Measurements from ENCODE around the gene MED19.
"Not testable (repeated sequence)": the region's sequence is repeated elsewhere in the genome, so short reads cannot be mapped to it uniquely, and the experiment has no call there.

The MED19 gene, protein sequence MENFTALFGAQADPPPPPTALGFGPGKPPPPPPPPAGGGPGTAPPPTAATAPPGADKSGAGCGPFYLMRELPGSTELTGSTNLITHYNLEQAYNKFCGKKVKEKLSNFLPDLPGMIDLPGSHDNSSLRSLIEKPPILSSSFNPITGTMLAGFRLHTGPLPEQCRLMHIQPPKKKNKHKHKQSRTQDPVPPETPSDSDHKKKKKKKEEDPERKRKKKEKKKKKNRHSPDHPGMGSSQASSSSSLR

DNA sequence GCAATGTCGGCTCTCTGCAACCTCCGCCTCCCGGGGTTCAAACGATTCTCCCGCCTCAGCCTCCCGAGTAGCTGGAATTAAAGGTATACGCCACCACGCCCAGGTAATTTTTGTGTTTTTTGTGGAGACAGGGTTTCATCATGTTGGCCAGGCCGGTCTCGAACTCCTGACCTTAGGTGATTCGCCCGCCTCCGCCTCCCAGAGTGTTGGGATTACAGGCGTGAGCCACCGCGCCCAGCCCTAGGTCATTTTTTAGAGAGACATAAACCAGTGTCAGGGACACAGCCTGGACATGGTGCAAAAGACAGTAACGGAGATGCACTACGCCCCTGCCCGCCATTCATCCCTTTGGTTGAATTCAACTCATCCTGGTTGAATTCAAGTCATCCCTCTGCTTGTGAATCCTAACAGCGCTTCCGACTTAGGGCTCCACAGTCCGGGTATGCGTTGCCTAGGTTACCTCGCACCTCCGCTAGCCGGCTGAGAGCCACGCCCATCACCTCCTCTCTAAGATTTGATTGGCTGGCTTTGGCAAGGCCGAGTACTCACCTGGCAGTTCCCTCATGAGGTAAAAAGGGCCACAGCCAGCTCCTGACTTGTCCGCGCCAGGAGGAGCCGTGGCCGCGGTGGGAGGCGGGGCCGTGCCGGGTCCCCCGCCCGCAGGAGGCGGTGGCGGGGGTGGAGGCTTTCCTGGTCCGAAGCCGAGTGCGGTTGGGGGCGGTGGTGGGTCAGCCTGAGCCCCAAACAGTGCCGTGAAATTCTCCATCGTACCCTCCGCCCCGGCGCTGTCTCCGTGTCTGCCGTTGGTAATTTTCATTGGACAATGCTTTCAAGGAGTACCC lies at the start of gene MED19:
TSS of gene MED19 (minus strand) at position 802 of the 842 bp plus-strand sequence. CDS start at position 766, 36 bp downstream.
- DNase-seq, result peak; percentile 97

DNA sequence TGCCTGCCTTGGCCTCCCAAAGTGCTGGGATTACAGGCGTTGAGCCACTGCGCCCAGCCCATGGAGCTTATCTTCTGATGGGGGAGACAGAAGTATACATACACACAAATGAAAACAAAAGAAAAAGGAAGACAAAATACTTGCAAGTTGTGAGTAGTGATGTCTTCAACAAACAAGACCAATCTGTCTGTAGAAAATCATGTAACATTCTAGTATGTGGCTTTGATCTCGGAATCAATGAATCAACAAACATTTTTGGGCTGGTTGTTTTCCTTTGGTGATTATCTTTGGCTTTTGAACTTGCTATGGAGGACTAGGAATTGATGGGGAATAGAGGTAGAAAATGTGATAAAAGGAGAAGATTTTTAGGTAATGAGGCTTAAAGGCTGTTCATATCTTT lies 46.2 kb upstream of the MED19 start:
- DNase-seq, result no peak

DNA sequence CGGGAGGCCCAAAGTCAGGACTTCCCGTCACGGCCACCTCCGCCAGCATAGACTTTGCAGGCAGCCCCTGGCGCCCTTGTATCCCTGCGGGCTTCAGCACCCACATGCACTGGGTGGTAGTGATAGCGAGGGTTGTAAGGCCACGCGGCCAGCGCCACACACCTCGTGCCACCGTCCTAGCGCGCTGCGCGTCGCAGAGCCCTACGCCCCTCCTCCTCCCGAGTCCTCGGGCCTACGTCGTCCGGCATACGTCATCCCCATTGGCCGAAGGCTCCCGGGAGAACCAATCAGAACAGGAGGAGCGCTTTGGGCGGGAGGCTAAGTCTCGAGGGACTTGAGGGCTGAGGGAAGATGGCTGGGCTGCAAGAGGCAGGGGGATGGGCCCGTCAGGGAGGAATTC lies 40.9 kb upstream of the MED19 start:
- no peak for DNase-seq

DNA sequence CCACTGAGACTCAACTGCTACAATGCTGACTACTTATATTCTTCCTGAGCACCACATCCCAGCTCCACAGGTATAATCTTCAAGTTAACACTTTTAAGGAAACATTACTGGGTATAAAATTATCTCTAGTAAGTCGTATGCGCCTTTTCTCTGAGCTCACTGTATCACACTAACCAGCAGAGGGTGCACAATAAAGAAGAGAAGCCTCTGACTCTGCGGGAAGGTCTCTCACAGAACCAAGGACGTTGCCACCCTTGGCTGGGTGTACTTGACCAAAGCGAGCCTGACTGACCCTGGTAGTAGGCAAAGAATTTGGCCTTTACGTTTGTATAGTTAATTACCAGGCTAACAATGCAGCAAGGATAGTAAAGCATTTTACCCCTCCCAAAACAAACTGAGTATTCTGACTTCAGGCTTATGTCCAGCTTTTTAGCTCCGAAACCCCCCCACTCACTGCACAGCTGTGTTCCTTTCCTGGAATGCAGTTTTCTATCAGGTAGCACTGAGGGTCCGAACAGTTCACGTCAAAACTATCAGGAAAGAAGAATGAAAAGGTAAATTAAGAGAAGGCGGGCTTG lies 39.8 kb upstream of the MED19 start, which contains the start of gene BTBD18:
TSS of gene BTBD18 (minus strand) at position 144 of the 578 bp plus-strand sequence. CDS start 631 bp downstream, outside the sequence.
- DNase-seq, result peak; percentile 23

DNA sequence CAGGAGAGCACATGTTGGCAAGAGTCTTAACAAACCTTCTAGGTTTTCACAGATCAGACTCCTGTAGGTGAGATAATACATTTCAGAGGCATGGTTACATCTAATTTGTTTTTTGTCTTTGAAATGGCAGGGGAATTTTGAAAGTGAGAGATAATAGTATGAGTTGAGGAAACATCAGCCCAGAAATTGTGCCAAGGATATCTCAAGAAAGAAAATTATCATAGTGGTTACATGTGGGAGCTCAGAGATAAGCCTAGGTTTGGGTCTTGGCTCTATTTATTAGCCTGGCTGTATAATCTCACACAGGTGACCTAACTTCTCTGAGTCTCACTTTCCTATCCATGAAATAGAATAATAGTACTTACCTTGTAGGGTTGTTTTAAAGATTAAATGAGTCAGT lies 39.2 kb upstream of the MED19 start:
- DNase-seq, result no peak

DNA sequence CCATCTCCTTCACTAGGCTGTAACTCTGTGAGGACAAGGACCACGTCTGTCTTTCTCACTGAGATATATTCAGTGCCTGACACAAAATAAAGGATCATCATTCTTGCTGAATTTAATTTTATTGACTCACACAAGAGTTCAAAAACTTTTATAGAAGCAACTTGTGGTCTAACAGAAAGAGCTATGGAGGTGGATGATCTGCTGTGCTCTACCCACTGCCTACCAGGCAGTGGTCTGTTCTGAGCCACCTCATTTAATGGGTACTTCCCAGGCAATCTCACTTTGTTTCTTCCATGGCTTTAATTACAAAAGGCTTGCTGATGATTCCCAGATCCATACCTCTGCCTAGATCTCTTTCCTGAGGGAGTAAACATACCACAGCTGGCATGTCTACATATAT lies 34.9 kb upstream of the MED19 start:
- no peak for DNase-seq

DNA sequence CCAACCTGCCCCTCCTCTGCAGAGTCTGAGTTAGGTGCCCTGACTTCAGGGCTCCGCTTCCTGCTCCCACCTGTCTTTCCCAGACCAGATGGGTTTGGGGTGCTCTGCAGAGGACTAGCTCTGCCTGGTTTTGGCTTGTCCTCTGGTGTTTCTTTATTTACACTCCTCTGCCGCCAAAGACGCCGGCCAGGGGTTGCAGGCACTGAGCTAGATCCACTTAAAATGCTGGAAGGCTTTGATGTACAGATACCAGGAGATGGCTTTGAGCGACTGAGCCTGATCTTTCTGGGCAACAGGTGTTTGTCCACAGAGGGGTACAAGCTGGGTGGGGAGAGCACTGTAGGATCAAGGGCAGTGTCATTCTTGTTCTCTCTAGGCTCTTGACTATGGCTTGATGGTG lies 33.2 kb upstream of the MED19 start:
- no peak for DNase-seq

DNA sequence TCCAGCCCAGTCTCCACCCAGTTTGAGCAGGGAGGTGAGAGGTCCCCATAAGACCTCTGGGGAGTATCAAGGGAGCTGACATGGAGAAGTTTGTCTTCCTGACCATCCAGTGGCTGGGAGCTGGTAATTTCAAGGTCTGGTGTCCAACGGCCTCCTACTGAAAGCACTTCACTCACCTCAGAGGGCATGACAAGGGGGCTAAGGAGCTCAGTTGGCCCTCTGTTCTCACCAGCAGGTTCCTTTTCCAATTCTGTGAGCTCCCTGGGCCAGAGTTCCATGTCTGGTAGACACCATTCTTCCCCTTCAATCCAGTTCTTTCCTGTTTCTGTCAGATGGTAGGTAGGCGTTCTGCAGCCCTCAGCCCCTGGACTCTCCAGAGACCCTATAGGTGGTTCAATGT lies 32.3 kb upstream of the MED19 start:
- DNase-seq, result no peak

DNA sequence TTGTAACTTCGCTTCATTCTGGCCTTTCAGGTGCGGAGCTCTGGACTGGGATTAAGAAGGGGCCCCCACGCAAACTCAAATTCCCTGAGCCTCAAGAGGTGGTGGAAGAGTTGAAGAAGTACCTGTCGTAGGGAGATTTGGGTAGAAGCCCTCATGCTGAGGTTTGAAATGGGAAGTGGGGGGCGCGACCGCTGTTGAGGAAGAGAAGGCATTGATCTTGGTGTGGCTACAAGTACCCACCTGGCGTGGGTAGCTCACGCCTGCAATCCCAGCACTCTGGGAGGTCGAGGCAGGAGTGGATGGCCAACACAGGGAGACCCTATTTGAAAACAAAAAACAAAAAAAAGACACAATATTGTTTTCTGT lies 30.1 kb upstream of the MED19 start:
- no peak for DNase-seq

DNA sequence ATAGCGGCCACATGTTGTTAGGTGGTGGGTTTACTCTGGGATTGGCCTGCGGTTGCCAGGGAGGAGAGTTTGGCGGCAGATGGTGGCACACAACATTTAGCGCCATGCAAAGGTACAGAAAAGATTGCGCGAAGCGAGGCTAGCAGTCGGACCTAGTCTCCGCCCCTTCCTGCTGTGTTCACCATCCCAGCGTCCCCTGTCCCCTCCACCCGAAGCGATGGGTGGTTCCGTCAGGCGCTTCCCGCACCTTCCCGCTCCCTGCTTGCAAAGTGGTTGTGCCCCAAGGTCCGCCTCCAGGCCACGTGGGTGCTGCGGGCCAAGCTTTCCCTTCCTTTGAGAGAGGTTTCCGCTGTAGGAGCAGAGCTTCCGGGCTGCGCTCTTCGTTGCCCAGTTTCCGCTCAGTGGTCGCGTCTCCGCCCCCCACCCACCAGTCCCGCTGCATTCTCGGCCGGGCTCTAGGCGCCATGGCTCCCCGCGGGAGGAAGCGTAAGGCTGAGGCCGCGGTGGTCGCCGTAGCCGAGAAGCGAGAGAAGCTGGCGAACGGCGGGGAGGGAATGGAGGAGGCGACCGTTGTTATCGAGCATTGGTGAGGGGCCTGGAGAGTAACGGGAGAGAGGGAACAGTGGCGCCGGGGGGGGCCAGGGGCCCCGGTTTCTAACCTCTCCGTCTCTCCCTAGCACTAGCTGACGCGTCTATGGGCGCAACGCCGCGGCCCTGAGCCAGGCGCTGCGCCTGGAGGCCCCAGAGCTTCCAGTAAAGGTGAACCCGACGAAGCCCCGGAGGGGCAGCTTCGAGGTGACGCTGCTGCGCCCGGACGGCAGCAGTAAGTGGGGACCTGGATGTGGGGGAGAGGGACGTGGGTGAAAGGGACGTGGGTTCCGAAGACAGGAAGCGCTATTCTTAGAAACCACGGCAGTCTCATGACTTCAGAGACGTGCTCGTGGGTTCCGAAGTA lies 29.4 kb upstream of the MED19 start, which contains the start of gene SELENOH:
TSS of gene SELENOH (plus strand) at position 360 of the 955 bp plus-strand sequence. CDS start at position 465, 105 bp downstream.
- DNase-seq, result peak; percentile 97

DNA sequence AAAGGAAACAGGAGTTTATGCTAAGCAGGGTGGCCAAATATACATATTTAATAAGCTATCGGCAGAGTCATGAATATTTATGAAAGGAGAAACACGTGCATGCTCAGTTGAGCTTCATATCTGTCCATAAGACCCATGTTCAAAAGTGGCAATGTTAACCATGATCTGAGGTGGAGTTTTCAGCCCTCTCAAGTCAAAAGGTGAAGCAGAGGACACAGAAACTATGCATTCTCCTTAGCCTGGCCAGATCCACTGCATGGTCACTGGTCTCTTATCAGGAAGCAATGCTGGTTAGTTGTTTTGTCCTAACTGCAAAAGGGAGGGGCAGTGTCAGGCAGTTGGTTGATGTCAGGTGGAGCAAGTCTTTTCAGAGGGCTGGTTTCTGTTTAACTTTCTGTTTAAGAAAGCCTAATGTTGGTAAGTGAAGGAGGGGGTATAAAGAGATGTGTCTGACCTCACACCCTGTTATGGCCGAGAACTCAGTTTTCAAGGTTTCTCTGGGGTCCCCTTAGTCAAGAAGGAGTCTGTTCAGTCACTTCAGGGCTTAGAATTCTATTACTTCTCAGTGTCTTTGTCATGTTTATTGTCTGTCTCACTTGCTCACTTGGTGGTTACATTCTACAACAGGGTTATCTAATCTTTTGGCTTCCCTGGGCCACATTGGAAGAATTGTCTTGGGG lies 23.7 kb upstream of the MED19 start:
- no peak for DNase-seq

DNA sequence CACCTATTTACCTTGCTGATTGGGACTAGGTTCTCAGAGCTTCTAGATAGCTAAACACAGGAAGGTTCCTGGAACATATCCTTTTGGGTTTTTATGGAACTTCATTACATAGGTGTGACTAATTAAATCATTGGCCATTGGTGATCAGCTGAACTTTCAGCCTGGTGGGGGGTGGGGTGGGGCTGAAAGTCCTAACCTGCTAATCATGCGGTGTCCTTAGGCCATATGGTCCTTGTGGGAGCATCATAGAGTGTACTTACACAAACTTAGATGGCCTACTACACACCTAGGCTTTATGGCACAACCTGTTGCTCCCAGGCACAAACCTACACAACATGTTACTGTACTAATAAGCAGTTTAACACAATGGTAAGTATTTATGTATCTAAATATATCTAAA lies 20.6 kb upstream of the MED19 start:
- DNase-seq, result no peak

DNA sequence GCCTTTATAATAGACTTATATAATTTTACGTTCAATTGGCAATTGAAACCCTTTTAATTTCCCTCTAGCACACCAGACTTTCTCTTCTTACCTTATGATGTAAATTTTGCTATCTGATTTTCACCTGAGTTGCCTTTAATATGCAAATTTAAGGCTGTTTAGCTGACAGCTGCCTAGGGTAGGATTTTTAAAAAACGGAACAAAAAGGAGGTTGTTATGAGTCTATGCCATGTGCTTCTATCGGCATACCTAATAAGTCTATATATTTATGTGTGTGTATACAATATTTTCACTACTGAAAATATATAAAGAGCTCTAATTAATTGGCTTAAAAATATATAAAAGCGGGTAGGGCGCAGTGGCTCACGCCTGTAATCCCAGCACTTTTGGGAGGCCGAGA lies 17.5 kb upstream of the MED19 start:
- no peak for DNase-seq

DNA sequence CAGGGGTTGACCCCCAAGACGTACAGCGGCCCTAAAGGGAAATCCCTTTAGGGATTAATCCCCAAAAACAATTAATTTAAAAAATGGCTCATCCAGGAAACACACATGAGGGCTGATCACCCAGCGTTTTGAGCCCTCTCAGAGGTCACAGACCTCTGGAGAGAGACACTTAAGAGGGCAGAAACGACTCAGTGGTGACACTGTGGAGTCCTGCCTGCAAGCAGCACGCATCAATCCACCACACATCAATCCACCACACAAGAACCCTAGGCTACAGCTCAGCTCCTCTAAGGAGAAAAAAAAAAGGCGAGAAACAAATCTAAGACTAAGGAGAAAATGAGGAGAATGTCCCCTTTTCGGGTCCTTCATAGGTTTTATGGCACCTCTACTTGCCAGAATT lies 16.8 kb upstream of the MED19 start:
- no peak for DNase-seq

DNA sequence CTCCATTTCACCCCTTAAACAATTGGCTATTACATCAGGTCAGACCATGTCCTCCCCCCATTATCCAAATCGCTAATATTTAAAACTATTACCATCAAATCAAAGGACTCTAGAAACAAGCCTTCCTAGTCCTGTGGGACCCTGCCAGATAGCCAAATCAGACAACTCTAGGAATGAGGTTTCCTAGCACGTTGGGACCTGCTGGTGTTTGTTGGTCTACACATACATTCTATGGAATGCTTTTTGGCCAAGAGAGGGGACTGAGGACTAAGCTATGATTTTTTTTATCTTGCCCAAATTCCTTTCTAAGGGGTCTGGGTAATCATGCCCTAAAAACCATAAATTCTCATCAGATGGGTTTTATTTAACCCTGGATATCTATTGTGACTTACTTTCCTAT lies 15.2 kb upstream of the MED19 start:
- no peak for DNase-seq

DNA sequence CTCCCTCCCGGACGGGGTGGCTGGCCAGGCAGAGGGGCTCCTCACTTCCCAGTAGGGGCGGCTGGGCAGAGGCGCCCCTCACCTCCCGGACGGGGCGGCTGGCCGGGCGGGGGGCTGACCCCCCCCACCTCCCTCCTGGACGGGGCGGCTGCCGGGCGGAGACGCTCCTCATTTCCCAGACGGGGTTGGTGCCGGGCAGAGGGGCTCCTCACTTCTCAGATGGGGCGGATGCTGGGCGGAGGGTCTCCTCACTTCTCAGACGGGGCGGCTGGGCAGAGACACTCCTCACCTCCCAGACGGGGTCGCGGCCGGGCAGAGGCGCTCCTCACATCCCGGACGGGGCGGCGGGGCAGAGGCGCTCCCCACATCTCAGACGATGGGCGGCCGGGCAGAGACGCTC lies 4.7 kb upstream of the MED19 start:
- not testable (repeated sequence) for DNase-seq

DNA sequence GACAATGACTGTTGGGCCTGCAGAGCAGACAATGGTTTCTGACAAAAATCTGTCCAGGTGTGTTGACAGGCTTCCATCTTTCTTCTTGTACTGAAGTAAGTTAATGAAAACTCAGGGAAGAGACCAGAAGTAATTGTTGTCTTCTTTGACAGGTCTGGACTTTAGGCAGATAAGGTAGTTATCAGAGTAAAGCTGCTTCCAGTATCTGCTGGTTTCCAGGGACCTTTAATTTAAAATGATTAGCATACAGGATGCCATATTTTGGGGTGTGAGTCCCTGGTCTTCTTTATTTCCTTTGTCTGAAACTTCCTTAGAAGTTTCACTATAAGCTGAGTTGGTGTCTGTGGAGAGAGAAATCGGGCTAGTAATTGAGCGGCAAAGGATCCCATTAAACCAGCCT lies 1.8 kb upstream of the MED19 start:
- DNase-seq, result no peak

DNA sequence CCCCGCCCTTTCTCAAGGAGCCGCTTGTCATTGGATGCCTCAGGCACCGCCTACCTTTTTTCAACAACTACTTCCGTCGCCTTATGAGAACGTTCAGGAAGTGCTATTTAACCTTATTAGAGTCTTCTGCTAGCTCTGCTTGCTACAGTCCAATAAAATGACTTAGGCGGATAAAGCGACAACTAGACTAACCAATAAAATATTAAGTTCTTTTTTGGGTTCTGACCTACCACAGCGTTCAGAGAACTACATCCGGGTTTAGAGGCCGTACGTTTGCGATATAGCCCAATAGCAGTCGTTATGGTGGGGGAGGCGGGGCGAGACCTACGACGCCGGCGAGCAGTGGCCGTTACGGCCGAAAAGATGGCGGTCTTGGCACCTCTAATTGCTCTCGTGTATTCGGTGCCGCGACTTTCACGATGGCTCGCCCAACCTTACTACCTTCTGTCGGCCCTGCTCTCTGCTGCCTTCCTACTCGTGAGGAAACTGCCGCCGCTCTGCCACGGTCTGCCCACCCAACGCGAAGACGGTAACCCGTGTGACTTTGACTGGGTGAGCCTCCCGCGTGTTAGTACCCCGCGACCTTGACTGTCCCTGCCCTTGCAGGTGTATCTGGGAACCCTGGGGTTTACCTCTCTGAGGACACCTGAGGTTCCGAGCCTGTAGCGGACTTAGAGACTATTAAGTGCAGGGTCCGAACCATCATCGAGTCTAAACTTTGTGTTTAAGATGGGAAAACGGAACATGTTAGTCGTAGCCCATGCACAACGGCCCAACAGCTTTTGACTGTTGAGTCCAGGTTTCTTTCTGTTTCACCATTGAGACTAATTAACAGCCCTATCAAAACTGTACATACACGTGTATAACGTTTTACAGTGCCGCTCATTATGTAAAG lies 488 bp upstream of the MED19 start, which contains the start of gene TMX2:
TSS of gene TMX2 (plus strand) at position 338 of the 895 bp plus-strand sequence. CDS start at position 364, 26 bp downstream.
- DNase-seq, result peak; percentile 98

DNA sequence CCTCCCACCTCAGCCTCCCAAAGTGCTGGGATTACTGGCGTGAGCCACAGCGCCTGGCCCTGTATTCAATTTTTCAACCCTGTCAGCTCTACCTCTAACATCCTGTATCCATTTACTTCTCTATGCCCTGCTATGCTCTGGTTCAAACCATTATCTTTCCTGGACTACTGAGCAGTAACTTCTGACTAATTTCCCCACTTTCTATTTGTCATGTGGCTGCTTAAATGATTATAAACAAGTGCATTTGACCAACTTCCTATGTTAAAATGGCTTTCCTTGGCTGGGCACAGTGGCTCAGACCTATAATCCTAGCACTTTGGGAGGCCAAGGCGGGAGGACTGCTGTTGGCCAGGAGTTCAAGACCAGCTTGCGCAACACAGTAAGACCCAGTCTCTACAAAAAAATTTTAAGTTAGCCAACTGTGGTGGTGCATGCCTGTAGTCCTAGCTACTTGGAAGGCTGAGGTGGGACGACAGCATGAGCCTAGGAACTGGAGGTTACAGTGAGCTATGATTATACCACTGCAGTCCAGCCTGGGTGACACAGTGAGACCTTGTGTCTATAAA lies 2.1 kb downstream of the MED19 start:
- no peak for DNase-seq

DNA sequence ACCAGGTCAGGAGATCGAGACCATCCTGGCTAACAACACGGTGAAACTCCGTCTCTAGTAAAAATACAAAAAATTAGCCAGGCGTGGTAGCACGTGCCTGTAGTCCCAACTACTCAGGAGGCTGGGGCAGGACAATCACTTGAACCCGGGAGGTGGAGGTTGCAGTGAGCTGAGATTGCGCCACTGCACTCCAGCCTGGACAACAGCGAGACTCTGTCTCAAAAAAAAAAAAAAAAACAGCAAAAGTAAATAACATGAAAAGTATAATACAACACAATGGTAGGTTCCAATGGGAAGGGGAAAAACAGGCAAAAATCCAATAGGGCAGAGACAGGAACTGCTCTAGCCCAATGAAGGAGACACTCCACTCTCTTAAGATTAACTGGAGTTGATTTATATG lies 6.6 kb downstream of the MED19 start:
- DNase-seq, result not testable (repeated sequence)

DNA sequence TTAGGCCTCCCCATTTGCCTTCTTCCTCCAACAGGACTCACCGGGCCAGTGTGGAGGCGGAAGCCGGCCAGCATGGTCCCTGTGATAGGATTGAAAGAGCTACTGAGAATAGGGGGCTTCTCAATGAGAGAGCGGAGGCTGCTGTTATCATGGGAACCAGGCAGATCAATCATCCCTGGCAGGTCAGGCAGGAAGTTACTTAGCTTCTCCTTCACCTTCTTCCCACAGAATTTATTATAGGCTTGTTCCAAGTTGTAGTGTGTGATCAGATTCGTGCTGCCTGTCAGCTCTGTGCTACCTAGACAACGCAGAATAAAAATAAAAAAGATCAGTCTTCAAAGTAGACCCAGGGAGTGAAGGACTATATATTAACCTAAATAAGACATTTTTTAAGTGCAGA lies 7.1 kb downstream of the MED19 start:
- no peak for DNase-seq
